Panc1 (cell line): ENCODE data around the gene B3GAT3.

Experiments
- CTCF ChIP-seq: fragments of 450-650 bp; IDR thresholded peaks from 2 replicates; pipeline ENCODE4 v1.5.1; 2017; ENCODE audit warnings: mild to moderate bottlenecking
- POLR2AphosphoS5 ChIP-seq: IDR thresholded peaks from 2 replicates; pipeline ENCODE4 v1.6.1; 2012; ENCODE audit warnings: mild to moderate bottlenecking, low read depth, low read length, moderate library complexity

DNA sequence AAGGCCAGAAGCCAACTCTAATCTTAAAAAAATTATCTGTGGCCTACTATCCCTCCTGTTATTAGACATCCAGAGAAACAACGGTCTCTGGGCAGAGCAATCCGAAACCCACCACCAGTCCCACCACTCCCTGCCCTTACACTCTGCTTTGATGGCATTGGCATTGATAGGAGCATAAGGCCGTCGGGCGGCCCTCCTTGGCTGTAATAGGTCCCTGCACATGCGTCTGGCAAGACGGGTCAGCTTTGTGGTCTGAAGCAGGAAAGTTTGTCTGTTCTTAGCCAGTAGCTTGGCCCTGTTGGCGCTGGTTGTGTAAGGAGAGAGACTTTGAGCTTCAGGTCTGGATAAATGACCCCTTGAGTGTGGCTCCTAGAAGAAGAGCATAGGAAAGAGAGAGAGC, 26.7 kb downstream of the B3GAT3 start:
- TF ChIP-seq POLR2AphosphoS5 (no peak), CTCF (no peak)
